Stimulated activated CD4-positive, alpha-beta T cell treated with anti-CD3 and anti-CD28 coated beads, Interleukin-2, amount 100 ng/mL, for 4 hours (primary cell): Measurements from ENCODE around the gene SMYD3.
A peak's percentile ranks its signal among the peaks of the same experiment; 100 is the strongest.
"Not testable (repeated sequence)": the region's sequence is repeated elsewhere in the genome, so short reads cannot be mapped to it uniquely, and the experiment has no call there.

Experiments
- DNase-seq: peaks from one replicate; pipeline ENCODE4 v3.0.0-alpha.2; 2020; ENCODE audit warnings: low read depth

Gene SMYD3

GRCh38 chr1:246351721-246352120, 155.4 kb downstream of the SMYD3 start:
- no peak for DNase-seq

- no peak for DNase-seq
Measured at GRCh38 chr1:246350745-246351144, 156.3 kb downstream of the SMYD3 start.

- no peak for DNase-seq
Measured at GRCh38 chr1:246343937-246344336, 163.1 kb downstream of the SMYD3 start.

GRCh38 chr1:246343251-246343650, 163.8 kb downstream of the SMYD3 start:
- no peak for DNase-seq

- DNase-seq: no peak
Measured at GRCh38 chr1:246338546-246338945, 168.5 kb downstream of the SMYD3 start.

- no peak for DNase-seq
Measured at GRCh38 chr1:246338098-246338497, 169.0 kb downstream of the SMYD3 start.

- no peak for DNase-seq
Measured at GRCh38 chr1:246335151-246335550, 171.9 kb downstream of the SMYD3 start.

- no peak for DNase-seq
Measured at GRCh38 chr1:246333855-246334254, 173.2 kb downstream of the SMYD3 start.

GRCh38 chr1:246332078-246332477, 175.0 kb downstream of the SMYD3 start:
- DNase-seq: no peak

GRCh38 chr1:246329900-246330299, 177.2 kb downstream of the SMYD3 start:
- peak; percentile 2 for DNase-seq

GRCh38 chr1:246329292-246329691, 177.8 kb downstream of the SMYD3 start:
- not testable (repeated sequence) for DNase-seq

GRCh38 chr1:246324711-246325110, 182.4 kb downstream of the SMYD3 start:
- DNase-seq: no peak

- not testable (repeated sequence) for DNase-seq
Measured at GRCh38 chr1:246324033-246324432, 183.0 kb downstream of the SMYD3 start.

GRCh38 chr1:246320286-246320685, 186.8 kb downstream of the SMYD3 start:
- DNase-seq: no peak

- DNase-seq: no peak
Measured at GRCh38 chr1:246319083-246319714, 187.9 kb downstream of the SMYD3 start.

GRCh38 chr1:246318622-246319021, 188.5 kb downstream of the SMYD3 start:
- DNase-seq: no peak

- no peak for DNase-seq
Measured at GRCh38 chr1:246318036-246318359, 189.1 kb downstream of the SMYD3 start.

- no peak for DNase-seq
Measured at GRCh38 chr1:246317332-246318035, 189.6 kb downstream of the SMYD3 start.

- DNase-seq: no peak
Measured at GRCh38 chr1:246311461-246311860, 195.6 kb downstream of the SMYD3 start.

- DNase-seq: no peak
Measured at GRCh38 chr1:246309247-246309884, 197.7 kb downstream of the SMYD3 start.

- no peak for DNase-seq
Measured at GRCh38 chr1:246308533-246309075, 198.5 kb downstream of the SMYD3 start.

- DNase-seq: no peak
Measured at GRCh38 chr1:246306415-246307037, 200.6 kb downstream of the SMYD3 start.
